Suppressor macrophage (primary cell): Measurements from ENCODE around the gene STK17B.
"Not testable (repeated sequence)": the region's sequence is repeated elsewhere in the genome, so short reads cannot be mapped to it uniquely, and the experiment has no call there.

Source experiments
- DNase-seq, 4 experiments: peaks; one replicate each; pipeline ENCODE4 v3.0.0-alpha.2; 2020 to 2022

STK17B gene

GRCh38 chr2:196112418-196113034 lies 58.9 kb downstream of the STK17B start:
- DNase-seq = no peak

- DNase-seq = no peak
These were observed 62.8 kb downstream of the STK17B start for GRCh38 chr2:196108604-196109003.

GRCh38 chr2:196105951-196106350 lies 65.4 kb downstream of the STK17B start:
- DNase-seq = peak; percentile 15 to 72 (median 50)

- DNase-seq = no peak
These were observed 67.3 kb downstream of the STK17B start for GRCh38 chr2:196104066-196104465.

- no peak for DNase-seq
These were observed 67.8 kb downstream of the STK17B start for GRCh38 chr2:196103626-196104025.

- peak in 1 of 4 experiments; percentile 24 for DNase-seq
These were observed 69.9 kb downstream of the STK17B start for GRCh38 chr2:196101325-196101991.

- peak in 3 of 4 experiments; percentile 24 to 36 (median 33) for DNase-seq
These were observed 71.5 kb downstream of the STK17B start for GRCh38 chr2:196099916-196100315.

GRCh38 chr2:196097864-196098660 lies 73.3 kb downstream of the STK17B start:
- DNase-seq = no peak

- no peak for DNase-seq
These were observed 74.2 kb downstream of the STK17B start for GRCh38 chr2:196096982-196097745.

- DNase-seq = no peak
These were observed 75.1 kb downstream of the STK17B start for GRCh38 chr2:196096264-196096663.

- DNase-seq = not testable (repeated sequence)
These were observed 81.9 kb downstream of the STK17B start for GRCh38 chr2:196089448-196089847.

- peak in 2 of 4 experiments; percentile 30 to 42 for DNase-seq
These were observed 83.2 kb downstream of the STK17B start for GRCh38 chr2:196088203-196088602.

GRCh38 chr2:196086517-196087368 lies 84.6 kb downstream of the STK17B start:
- no peak for DNase-seq

- no peak for DNase-seq
These were observed 87.8 kb downstream of the STK17B start for GRCh38 chr2:196083601-196084000.
